ENCODE data around the gene TCP11L1. TPM values are rescaled to one million over a fixed set of nuclear protein-coding genes. Genes with fewer than 3 reads are reported as not detected.

The TCP11L1 gene
- total RNA-seq, 1 donor from 2014 or later, result 28.7 TPM

DNA sequence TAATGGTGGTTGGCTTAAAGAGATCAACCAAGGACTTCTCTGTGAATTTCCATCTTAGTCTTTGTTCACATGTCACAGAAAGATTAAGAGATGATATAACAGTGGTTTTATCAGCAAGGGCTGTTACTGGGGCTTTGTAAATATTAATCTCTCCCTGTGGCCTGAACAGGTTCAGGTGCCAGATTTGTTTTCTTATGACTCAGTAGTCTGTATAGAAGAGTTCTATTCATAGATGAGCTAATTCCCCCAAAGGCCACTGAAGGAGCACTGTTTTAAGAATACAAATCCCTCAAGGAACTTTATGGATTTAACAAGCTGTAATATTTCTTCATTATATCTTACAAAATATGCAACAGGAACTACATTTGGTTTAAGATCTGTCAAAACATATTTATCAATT is 50.4 kb downstream of the TCP11L1 start:
- Histone ChIP-seq H3K36me3 (peaks cover 0 to 18% of the 10 kb centered on the region in 2 donors), H3K27ac (no peak overlapping the region), H3K27me3 (no peaks in the 10 kb centered on the region), H3K4me1 (no peaks in the 10 kb centered on the region), H3K9me3 (no peaks in the 10 kb centered on the region), H3K4me3 (no peak overlapping the region)
- TF ChIP-seq, protein P1, sequence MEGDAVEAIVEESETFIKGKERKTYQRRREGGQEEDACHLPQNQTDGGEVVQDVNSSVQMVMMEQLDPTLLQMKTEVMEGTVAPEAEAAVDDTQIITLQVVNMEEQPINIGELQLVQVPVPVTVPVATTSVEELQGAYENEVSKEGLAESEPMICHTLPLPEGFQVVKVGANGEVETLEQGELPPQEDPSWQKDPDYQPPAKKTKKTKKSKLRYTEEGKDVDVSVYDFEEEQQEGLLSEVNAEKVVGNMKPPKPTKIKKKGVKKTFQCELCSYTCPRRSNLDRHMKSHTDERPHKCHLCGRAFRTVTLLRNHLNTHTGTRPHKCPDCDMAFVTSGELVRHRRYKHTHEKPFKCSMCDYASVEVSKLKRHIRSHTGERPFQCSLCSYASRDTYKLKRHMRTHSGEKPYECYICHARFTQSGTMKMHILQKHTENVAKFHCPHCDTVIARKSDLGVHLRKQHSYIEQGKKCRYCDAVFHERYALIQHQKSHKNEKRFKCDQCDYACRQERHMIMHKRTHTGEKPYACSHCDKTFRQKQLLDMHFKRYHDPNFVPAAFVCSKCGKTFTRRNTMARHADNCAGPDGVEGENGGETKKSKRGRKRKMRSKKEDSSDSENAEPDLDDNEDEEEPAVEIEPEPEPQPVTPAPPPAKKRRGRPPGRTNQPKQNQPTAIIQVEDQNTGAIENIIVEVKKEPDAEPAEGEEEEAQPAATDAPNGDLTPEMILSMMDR (IDR thresholded peaks at IDR 0.05), result no peak
- no peak for TF ChIP-seq POLR2AphosphoS5 (IDR thresholded peaks at IDR 0.05; ENCODE audit: insufficient read depth in 1 of 2, low read depth in 1 of 2)
- no peak for TF ChIP-seq POLR2A (IDR thresholded peaks at IDR 0.05)
- intact Hi-C loops (cut with DNase I), result no loop called here
- no peak for DNase-seq (ENCODE audit: extremely low spot score in 2 of 2)

DNA sequence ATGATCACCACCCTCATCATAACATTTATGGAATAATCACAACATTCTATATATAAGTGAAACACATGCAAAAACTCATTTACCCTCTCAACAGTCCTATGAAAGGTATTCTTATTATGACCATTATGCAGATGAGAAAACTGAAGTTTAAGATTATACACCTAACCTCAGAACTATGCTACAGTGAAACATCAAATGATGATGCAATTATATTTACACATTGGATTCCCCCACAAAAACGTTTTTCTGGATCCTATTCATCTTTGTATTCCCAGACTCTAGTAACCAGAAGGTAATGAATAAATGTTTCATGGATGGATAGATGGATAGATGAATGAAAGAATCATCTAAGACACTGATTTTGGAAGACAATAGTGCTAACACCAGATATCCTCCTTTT is 54.8 kb downstream of the TCP11L1 start:
- Histone ChIP-seq H3K27ac (no peak overlapping the region), H3K9me3 (no peaks in the 10 kb centered on the region), H3K4me3 (no peak overlapping the region), H3K36me3 (peaks cover 5 to 26% of the 10 kb centered on the region in 2 donors), H3K4me1 (no peaks in the 10 kb centered on the region), H3K27me3 (no peaks in the 10 kb centered on the region)
- no peak for DNase-seq (ENCODE audit: extremely low spot score in 2 of 2)
- intact Hi-C loops (cut with DNase I), result no loop called here
- TF ChIP-seq, protein P1 (IDR thresholded peaks at IDR 0.05), result no peak
- TF ChIP-seq POLR2A (IDR thresholded peaks at IDR 0.05), result no peak
- TF ChIP-seq POLR2AphosphoS5 (IDR thresholded peaks at IDR 0.05; ENCODE audit: insufficient read depth in 1 of 2, low read depth in 1 of 2), result no peak

DNA sequence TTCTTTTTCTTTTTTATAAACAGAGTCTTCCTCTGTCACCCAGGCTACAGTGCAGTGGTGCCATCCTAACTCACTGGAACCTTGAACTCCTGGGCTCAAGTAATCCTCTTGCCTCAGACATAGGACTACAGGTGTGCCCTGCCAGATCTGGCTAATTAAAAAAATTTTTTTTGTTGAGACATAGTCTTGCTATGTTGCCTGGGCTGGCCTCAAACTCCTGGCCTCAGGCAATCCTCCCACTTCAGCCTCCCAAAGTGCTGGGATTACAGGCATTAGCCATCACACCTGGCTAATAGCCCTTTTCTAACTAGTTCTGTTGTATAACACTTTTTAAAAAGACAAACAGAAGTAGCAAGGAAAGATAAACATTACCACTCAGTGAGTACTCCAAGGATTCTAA is 64.5 kb downstream of the TCP11L1 start:
- H3K36me3 ChIP-seq, result peaks cover 0 to 66% of the 10 kb centered on the region in 2 donors
- intact Hi-C loops (cut with DNase I), result no loop called here
- no peaks in the 10 kb centered on the region for H3K9me3 ChIP-seq
- TF ChIP-seq, protein P1 (IDR thresholded peaks at IDR 0.05), result no peak
- H3K4me3 ChIP-seq, result no peak overlapping the region
- H3K27ac ChIP-seq, result no peak overlapping the region
- H3K27me3 ChIP-seq, result no peaks in the 10 kb centered on the region
- no peaks in the 10 kb centered on the region for H3K4me1 ChIP-seq
- DNase-seq (ENCODE audit: extremely low spot score in 2 of 2), result no peak

DNA sequence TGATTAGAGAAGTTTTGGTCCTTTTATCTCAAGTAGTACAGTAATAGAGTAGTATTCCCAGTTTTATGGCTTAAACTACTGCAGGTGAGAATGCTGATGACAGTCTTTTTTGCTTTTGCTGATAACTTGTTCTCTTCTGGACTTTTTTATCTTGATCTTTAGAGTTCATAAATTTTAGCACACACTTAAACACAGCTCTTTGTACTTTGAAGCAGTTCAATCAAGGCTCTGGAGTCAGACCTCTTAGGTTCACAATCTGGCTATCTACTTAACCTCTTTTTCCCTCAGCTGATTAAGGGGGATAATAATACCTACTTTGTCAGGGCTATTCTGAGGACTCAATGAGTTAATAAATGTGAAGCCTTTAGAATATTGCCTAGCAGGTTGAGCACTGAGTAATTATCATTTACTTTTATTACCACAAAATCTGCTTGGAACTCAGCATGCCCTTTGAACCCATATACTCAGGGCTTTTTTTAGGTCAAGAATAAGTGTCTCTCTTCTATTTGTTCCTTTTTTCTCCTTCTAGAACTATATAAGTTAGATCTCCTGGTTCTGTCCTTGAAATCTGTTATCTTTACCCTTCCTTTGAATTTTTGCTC is 70.0 kb downstream of the TCP11L1 start:
- no peak overlapping the region for H3K4me3 ChIP-seq
- no peak overlapping the region for H3K27ac ChIP-seq
- H3K27me3 ChIP-seq, result no peaks in the 10 kb centered on the region
- H3K36me3 ChIP-seq, result peaks cover 0 to 18% of the 10 kb centered on the region in 2 donors
- no peak for DNase-seq (ENCODE audit: extremely low spot score in 2 of 2)
- no peaks in the 10 kb centered on the region for H3K4me1 ChIP-seq
- TF ChIP-seq POLR2AphosphoS5 (IDR thresholded peaks at IDR 0.05; ENCODE audit: insufficient read depth in 1 of 2, low read depth in 1 of 2) (no peak), POLR2A (IDR thresholded peaks at IDR 0.05) (no peak)
- TF ChIP-seq, protein P1 (IDR thresholded peaks at IDR 0.05), result no peak
- no peaks in the 10 kb centered on the region for H3K9me3 ChIP-seq
- intact Hi-C loops (cut with DNase I), result no loop called here

DNA sequence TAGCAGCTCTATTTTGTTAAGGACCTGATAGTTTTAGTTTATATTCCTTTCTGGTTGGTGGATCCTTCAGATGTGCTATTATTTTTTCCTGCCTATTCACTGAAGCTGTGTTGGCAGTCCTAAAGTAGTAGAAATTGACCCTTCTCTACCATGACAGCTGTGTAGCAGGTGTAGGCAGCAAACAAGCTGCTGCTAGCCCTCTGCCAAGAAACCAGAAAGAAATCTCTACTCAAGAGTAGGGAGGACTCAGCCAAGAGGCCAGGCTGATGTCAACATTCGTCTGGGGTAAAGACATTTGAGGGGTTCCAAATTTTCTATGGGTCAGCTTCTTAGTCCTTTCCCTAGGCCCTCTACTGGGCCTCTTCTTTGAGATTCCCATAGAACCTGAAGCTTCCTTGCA is 70.7 kb downstream of the TCP11L1 start:
- Histone ChIP-seq H3K9me3 (no peaks in the 10 kb centered on the region), H3K36me3 (peaks cover 0 to 11% of the 10 kb centered on the region in 2 donors), H3K27me3 (no peaks in the 10 kb centered on the region), H3K4me3 (no peak overlapping the region), H3K27ac (no peak overlapping the region), H3K4me1 (no peaks in the 10 kb centered on the region)
- intact Hi-C loops (cut with DNase I), result no loop called here
- TF ChIP-seq POLR2AphosphoS5 (IDR thresholded peaks at IDR 0.05; ENCODE audit: insufficient read depth in 1 of 2, low read depth in 1 of 2) (no peak), POLR2A (IDR thresholded peaks at IDR 0.05) (no peak)
- TF ChIP-seq, protein P1 (IDR thresholded peaks at IDR 0.05), result no peak
- no peak for DNase-seq (ENCODE audit: extremely low spot score in 2 of 2)

Measured in vagina (tissue), 2 donors.